Measurements from ENCODE around the gene ADAT2. TPM values are rescaled to one million over a fixed set of nuclear protein-coding genes. Genes with fewer than 3 reads are reported as not detected.

The ADAT2 gene
- polyA plus RNA-seq, 1 of the 3 experiments (the other 2 are of a cell fraction), result 5.4 TPM

DNA sequence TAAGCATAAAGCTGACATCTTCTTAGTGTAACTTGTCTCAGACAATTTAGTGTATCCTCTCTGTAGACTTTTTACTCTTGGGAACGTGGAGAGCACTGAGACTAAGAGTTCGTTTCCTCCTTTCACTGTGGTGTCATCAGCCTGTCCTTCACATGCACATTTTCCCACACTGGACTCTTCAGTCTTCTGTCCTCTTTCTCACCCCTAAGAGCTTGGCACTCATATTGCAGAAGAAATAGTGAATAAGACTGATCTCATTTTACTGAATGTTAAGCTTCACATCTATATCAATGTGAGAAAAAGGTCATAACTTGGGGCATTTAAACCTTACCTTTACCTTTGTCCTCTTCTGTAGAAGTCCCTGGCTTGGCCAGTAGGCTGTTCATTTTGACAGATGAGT, 35.5 kb upstream of the ADAT2 start:
- Histone ChIP-seq H3K79me2 (ENCODE audit: insufficient read depth) (no peaks in the 10 kb centered on the region), H3K4me2 (no peak overlapping the region), H3K27me3 (ENCODE audit: insufficient read depth) (no peaks in the 10 kb centered on the region), H3K9me3 (no peaks in the 10 kb centered on the region), H3K9ac (no peak overlapping the region), H3K36me3 (replicated peaks in 1 of 2; ENCODE audit: control insufficient read depth in 1 of 2, insufficient read depth in 2 of 2, low read length in 1 of 2) (peaks cover 2 to 6% of the 10 kb centered on the region in 2 experiments), H2AFZ (ENCODE audit: low read depth) (no peak overlapping the region), H3K4me1 (ENCODE audit: control insufficient read depth in 1 of 2, insufficient read depth in 2 of 2, low read depth in 1 of 2, low read length in 1 of 2) (no peaks in the 10 kb centered on the region), H3K27ac (ENCODE audit: low read depth in 2 of 2, low read length in 1 of 2) (no peak overlapping the region), H4K20me1 (ENCODE audit: insufficient read depth) (no peaks in the 10 kb centered on the region), H3K4me3 (ENCODE audit: low read depth in 2 of 2, low read length in 1 of 2) (no peak overlapping the region), H3F3A (replicated peaks; ENCODE audit: insufficient read depth) (peaks cover 3% of the 10 kb centered on the region), H3K9me2 (no peaks in the 10 kb centered on the region)
- 93% methylated on average over 2 of the region's 2 CpGs for WGBS (ENCODE audit: low lambda C conversion rate)
- DNase-seq, result no peak
- POLR2A ChIA-PET, result no interaction called here
- TF ChIP-seq, protein P1, sequence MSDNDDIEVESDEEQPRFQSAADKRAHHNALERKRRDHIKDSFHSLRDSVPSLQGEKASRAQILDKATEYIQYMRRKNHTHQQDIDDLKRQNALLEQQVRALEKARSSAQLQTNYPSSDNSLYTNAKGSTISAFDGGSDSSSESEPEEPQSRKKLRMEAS (IDR thresholded peaks at IDR 0.05; ENCODE audit: low read depth), result no peak
- TF ChIP-seq TCF12 (IDR thresholded peaks at IDR 0.05), result no peak
- TF ChIP-seq, protein P2, sequence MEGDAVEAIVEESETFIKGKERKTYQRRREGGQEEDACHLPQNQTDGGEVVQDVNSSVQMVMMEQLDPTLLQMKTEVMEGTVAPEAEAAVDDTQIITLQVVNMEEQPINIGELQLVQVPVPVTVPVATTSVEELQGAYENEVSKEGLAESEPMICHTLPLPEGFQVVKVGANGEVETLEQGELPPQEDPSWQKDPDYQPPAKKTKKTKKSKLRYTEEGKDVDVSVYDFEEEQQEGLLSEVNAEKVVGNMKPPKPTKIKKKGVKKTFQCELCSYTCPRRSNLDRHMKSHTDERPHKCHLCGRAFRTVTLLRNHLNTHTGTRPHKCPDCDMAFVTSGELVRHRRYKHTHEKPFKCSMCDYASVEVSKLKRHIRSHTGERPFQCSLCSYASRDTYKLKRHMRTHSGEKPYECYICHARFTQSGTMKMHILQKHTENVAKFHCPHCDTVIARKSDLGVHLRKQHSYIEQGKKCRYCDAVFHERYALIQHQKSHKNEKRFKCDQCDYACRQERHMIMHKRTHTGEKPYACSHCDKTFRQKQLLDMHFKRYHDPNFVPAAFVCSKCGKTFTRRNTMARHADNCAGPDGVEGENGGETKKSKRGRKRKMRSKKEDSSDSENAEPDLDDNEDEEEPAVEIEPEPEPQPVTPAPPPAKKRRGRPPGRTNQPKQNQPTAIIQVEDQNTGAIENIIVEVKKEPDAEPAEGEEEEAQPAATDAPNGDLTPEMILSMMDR (IDR thresholded peaks at IDR 0.05), result no peak
- CTCF ChIA-PET, result no interaction called here

DNA sequence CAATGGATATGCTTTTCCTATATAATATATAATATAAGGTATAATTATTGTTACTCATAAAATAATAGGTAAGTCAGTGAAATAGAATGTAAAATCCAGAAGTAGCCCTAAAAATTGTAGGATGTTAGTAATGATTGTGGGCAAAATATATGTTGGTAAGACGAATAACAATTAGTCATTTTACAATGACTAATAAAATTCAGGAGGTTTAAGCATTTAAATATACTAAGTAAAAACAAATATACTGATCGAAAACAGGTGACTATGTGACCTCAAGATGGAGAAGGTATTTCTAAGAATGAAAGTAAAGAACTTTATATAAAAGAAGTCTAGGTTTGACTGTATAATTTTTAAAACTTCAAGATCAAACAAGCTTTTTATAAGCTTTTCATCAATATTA, 32.1 kb upstream of the ADAT2 start:
- Histone ChIP-seq H3K9me2 (no peaks in the 10 kb centered on the region), H3K27me3 (ENCODE audit: insufficient read depth) (no peaks in the 10 kb centered on the region), H3K36me3 (replicated peaks in 1 of 2; ENCODE audit: control insufficient read depth in 1 of 2, insufficient read depth in 2 of 2, low read length in 1 of 2) (peaks cover 16 to 18% of the 10 kb centered on the region in 2 experiments), H3F3A (replicated peaks; ENCODE audit: insufficient read depth) (no peaks in the 10 kb centered on the region), H4K20me1 (ENCODE audit: insufficient read depth) (no peaks in the 10 kb centered on the region), H3K4me1 (ENCODE audit: control insufficient read depth in 1 of 2, insufficient read depth in 2 of 2, low read depth in 1 of 2, low read length in 1 of 2) (no peaks in the 10 kb centered on the region), H3K4me2 (no peak overlapping the region), H3K27ac (ENCODE audit: low read depth in 2 of 2, low read length in 1 of 2) (no peak overlapping the region), H3K4me3 (ENCODE audit: low read depth in 2 of 2, low read length in 1 of 2) (no peak overlapping the region), H2AFZ (ENCODE audit: low read depth) (no peak overlapping the region), H3K79me2 (ENCODE audit: insufficient read depth) (no peaks in the 10 kb centered on the region), H3K9me3 (no peaks in the 10 kb centered on the region), H3K9ac (no peak overlapping the region)
- 68% methylated on average over 2 of the region's 2 CpGs for WGBS (ENCODE audit: low lambda C conversion rate)
- TF ChIP-seq GATA2 (CRISPR knock-in tag; IDR thresholded peaks at IDR 0.05), result no peak
- TF ChIP-seq, protein P3, sequence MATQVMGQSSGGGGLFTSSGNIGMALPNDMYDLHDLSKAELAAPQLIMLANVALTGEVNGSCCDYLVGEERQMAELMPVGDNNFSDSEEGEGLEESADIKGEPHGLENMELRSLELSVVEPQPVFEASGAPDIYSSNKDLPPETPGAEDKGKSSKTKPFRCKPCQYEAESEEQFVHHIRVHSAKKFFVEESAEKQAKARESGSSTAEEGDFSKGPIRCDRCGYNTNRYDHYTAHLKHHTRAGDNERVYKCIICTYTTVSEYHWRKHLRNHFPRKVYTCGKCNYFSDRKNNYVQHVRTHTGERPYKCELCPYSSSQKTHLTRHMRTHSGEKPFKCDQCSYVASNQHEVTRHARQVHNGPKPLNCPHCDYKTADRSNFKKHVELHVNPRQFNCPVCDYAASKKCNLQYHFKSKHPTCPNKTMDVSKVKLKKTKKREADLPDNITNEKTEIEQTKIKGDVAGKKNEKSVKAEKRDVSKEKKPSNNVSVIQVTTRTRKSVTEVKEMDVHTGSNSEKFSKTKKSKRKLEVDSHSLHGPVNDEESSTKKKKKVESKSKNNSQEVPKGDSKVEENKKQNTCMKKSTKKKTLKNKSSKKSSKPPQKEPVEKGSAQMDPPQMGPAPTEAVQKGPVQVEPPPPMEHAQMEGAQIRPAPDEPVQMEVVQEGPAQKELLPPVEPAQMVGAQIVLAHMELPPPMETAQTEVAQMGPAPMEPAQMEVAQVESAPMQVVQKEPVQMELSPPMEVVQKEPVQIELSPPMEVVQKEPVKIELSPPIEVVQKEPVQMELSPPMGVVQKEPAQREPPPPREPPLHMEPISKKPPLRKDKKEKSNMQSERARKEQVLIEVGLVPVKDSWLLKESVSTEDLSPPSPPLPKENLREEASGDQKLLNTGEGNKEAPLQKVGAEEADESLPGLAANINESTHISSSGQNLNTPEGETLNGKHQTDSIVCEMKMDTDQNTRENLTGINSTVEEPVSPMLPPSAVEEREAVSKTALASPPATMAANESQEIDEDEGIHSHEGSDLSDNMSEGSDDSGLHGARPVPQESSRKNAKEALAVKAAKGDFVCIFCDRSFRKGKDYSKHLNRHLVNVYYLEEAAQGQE (IDR thresholded peaks at IDR 0.05; ENCODE audit: low read depth, low read length), result no peak
- TF ChIP-seq TCF12 (IDR thresholded peaks at IDR 0.05), result no peak
- TF ChIP-seq MXI1 (IDR thresholded peaks at IDR 0.05; ENCODE audit: low read depth, low read length), result no peak
- no peak for TF ChIP-seq TAF1 (IDR thresholded peaks at IDR 0.05; ENCODE audit: borderline replicate concordance, low read depth, low read length)
- TF ChIP-seq NRF1 (IDR thresholded peaks at IDR 0.05; ENCODE audit: low read depth, low read length), result no peak
- TF ChIP-seq ELF1 (IDR thresholded peaks at IDR 0.05), result no peak
- no peak for TF ChIP-seq TEAD4 (IDR thresholded peaks at IDR 0.05; ENCODE audit: borderline replicate concordance, insufficient read depth)
- TF ChIP-seq, protein P4, sequence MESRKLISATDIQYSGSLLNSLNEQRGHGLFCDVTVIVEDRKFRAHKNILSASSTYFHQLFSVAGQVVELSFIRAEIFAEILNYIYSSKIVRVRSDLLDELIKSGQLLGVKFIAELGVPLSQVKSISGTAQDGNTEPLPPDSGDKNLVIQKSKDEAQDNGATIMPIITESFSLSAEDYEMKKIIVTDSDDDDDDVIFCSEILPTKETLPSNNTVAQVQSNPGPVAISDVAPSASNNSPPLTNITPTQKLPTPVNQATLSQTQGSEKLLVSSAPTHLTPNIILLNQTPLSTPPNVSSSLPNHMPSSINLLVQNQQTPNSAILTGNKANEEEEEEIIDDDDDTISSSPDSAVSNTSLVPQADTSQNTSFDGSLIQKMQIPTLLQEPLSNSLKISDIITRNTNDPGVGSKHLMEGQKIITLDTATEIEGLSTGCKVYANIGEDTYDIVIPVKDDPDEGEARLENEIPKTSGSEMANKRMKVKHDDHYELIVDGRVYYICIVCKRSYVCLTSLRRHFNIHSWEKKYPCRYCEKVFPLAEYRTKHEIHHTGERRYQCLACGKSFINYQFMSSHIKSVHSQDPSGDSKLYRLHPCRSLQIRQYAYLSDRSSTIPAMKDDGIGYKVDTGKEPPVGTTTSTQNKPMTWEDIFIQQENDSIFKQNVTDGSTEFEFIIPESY (IDR thresholded peaks at IDR 0.05; ENCODE audit: borderline replicate concordance, low read depth), result no peak
- DNase-seq, result no peak
- POLR2A ChIA-PET, result no interaction called here
- CTCF ChIA-PET, result no interaction called here
